Stimulated activated CD4-positive, alpha-beta T cell treated with anti-CD3 and anti-CD28 coated beads, Interleukin-2, amount 100 ng/mL, for 4 hours (primary cell): ENCODE results near the gene SLC12A4.
"Not testable (repeated sequence)": the region's sequence is repeated elsewhere in the genome, so short reads cannot be mapped to it uniquely, and the experiment has no call there.

Experiments
- DNase-seq: peaks from one replicate; pipeline ENCODE4 v3.0.0-alpha.2; 2020; ENCODE audit warnings: low read depth

Gene SLC12A4

DNA sequence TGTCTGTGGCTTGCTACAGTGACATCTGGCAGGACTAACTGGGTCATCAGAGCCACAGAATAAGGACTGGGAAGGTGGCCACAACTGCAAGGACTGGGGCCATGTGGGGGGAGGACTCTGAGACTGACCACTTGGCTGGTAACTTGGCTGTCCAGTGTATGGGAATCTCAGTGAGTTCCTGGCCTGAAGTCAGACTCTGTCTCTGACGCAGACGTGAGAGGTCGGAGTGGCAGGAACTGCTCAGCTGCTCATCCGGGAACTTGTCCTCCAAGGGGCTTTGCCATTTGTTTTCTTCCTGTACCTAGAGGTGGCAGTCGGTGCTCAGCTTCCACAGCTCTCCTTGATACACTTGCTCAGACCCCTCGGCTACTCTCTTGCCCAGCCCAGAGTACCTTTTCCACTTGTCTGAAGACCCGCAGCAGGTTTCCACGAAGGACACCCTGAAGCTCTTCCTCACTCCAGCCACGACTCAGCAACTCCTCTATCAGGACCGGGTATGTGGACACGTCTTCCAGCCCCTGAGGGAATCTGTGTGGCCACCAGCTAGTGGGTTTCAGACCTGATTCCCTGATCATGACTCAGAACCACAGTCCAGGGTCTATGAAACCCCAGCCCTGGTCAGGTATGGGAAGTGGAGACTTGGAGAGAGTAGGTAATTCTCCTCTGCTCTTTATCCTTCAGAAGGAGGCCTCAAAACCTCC lies 19.2 kb upstream of the SLC12A4 start:
- DNase-seq: no peak

DNA sequence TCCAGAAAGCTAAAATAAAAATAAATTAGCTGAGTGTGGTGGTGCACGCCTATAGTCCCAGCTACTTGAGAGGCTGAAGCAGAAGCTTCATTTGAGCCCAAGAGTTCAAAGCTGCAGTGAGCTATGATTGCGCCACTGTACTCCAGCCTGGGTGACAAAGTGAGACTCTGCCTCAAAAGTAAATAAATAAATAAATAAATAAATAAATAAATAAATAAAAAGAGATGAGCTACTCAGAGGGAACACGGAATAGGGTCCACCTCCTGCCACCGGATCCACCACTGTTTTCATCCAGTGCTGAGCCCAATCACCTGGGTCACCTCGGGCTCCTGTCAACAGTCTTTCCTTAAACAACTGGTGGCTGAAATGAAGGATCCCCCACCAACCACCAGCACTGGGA lies 18.5 kb upstream of the SLC12A4 start:
- no peak for DNase-seq

DNA sequence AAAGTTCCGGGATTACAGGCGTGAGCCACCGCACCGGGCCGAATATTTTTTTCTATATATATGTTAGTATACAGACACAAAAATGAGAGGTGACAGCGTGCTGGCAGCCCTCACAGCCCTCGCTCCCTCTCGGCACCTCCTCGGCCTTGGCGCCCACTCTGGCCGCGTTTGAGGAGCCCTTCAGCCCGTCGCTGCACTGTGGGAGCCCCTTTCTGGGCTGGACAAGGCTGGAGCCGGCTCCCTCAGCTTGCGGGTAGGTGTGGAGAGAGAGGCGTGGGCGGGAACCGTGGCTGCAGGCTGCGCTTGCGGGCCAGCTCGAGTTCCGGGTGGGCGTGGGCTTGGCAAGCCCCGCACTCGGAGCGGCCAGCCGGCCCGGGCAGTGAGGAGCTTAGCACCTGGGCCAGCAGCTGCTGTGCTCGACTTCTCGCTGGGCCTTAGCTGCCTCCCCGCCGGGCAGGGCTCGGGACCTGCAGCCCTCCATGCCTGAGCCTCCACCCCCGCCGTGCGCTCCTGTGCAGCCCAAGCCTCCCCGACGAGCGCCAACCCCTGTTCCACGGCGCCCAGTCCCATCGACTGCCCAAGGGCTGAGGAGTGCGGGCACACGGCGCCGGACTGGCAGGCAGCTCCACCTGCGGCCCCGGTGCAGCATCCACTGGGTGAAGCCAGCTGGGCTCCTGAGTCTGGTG lies 13.7 kb upstream of the SLC12A4 start:
- no peak for DNase-seq

DNA sequence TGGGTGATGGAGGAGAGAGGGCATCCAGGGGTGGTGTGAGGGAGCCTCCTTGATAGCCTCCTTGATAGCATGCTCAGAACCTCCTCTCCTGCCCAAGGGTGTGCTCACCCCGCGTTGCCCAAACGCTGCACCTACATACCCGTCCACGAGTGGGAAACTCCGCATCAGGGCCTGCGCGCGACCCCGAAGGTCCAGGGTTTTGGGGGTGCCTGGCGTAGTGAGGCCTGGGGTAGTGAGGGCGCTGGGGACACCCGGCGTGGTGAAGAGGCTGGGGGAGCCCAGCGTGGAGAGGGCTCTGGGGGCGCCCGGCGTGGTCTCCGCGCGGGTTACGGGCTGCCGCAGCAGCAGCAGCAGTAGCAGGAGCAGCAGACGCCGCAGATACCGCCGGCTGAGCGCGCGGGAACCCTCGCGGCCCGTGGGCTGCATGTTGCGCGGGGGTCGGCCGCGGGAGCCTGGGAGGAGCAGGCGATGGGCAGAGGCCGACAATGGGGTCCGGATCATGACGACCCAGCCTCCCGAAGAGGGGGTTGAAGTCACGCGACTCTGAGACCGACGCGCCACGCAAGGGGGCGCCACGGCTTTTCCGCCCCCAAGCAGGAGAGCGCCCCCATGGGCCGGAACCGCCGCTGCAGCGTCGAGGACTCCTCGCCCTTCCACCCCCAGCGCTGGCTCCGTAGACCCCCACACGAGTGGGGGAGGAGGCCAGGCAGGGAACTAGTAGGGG lies 11.7 kb upstream of the SLC12A4 start, which contains the start of gene DPEP3:
DPEP3 (minus strand) TSS at position 545 of the 724 bp plus-strand sequence; CDS start at position 426, 119 bp downstream.
- no peak for DNase-seq

DNA sequence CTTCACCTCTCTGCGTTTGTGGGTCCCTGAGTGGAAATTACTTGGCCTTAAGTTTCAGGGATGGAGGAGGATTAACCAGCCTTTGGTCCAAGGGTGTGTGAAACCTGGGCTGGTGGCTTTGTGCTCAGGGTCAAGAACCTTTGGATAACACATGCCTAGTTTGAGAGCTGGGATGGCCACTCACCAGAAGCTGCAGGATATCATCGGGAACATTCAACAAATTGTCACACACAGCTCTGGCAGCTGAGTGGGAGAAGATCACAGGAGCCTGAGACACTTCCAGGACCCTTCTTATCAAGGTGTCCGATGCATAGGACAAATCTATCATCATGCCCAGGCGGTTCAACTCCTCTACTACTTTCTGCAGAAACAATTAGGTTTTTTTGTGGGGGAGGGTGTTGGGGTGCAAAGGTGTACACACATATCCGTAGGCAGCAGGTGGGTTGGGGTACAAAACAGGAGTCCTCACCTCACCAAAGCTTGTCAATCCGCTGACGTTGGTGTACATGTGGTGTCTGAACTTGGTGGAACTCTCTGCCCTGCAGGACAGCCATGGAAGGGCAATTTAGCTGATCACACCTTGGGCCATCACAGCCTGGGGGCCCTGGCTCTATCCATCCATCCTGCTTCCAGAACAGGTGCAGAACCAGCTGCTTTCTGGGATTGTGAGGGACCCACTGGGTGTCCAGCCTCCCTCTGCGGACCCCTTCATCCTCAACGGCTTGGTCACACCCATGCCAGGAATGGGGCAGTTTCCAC lies 9.2 kb upstream of the SLC12A4 start:
- no peak for DNase-seq

DNA sequence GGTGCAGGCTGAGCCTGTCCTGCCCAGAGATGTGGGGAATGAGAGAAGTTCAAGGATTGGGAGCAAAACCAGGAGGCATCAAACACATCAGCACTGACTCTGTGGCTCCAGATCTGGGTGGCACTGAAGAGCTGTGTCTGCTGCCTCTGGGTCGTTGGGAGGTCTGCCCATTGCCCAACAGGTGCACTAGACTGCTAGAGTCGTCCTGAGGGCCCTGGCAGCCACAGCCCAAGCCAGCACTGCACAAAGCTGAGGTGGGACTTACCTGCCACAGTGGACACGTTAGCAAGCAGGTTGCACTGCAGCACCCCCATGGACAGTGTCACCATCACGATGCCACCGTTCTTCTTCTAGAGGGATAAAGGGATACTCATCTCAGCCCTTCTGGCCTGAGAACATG lies 8.6 kb upstream of the SLC12A4 start:
- no peak for DNase-seq

DNA sequence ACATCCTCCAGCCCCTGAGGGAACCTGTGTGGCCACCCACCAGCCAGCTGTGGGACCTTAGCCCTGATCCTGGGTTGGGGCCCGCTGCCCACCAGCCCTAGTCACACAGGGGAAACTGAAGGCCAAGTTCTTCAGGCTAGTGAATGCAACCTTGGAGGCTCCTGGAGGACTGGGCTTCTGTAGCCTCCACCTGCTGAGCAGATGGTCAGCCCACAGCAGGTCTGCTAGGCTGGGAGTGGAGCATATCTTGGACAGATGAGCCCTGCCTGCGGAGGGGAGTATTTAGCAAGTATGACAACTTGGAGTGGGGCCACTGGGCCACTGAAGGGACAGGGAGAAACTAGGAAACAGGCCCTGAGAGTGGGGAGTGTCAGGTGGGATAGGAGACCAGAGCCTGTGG lies 7.8 kb upstream of the SLC12A4 start:
- DNase-seq: no peak

DNA sequence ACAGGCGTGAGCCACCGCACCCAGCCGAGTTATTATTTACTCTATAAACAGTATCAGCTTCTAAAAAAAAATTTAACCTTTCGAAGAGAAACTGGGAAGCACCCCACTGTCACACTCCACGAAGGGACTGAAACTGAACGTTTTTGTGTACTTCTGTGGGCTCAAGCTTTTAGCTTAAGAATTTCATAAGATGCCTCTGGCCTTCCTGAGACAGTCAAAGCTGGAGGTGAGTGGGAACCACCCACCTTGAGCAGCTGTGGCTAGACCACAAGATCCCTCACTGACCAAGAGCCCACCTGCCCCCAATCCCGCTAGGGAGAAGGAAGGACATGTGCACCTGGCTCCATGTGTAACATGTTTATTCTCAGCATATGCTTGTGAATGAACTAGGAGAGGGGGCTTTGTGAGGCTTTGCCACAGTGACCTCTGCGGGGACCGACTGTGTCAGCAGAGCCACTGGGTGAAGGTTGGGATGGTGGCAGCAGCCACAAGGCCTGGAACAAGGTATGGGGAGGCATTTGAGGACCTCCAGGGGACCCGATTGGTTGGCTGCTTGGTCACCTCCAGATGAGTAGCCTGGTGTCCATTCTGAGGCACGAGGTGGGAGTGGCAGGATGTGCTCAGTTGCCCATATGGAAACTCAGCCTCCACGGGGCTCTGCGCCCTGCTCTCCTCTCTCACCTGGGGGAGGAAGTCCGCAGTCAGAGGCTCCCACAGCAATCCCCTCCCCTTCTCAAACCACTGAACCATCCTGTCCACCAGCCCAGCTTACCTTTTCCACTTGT lies 7.1 kb upstream of the SLC12A4 start:
- DNase-seq: no peak

DNA sequence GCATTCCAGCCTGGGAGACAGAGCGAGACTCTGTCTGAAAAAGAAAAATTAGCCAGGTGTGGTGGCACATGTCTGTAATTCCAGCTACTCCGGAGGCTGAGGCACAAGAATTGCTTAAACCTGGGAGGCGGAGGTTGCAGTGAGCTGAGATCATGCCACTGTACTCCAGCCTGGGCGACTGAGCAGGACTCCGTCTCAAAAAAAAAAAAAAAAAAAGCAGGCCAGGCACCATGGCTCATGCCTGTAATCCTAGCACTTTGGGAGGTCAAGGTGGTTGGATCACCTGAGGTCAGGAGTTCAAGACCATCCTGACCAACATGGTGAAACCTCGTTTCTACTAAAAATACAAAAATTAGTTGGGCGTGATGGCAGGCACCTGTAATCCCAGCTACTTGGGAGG lies 3.8 kb upstream of the SLC12A4 start:
- not testable (repeated sequence) for DNase-seq

DNA sequence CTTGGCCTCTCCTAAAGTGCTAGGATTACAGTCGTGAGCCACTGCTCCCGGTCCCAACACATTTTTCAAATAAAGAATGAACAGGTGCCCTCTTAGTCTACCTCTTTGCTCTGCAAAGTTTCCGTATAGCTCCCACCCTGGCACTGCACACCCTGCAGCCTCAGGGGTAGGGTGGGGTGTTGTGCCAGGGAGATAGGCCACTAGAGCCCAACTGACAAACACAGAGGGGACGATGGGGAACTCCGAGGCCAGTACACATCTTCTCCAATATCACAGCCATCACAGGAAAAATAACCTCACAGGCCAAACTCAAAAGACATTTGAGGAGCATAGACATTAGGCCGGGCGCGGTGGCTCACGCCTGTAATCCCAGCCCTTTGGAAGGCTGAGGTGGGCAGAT lies 2.7 kb upstream of the SLC12A4 start:
- DNase-seq: no peak

DNA sequence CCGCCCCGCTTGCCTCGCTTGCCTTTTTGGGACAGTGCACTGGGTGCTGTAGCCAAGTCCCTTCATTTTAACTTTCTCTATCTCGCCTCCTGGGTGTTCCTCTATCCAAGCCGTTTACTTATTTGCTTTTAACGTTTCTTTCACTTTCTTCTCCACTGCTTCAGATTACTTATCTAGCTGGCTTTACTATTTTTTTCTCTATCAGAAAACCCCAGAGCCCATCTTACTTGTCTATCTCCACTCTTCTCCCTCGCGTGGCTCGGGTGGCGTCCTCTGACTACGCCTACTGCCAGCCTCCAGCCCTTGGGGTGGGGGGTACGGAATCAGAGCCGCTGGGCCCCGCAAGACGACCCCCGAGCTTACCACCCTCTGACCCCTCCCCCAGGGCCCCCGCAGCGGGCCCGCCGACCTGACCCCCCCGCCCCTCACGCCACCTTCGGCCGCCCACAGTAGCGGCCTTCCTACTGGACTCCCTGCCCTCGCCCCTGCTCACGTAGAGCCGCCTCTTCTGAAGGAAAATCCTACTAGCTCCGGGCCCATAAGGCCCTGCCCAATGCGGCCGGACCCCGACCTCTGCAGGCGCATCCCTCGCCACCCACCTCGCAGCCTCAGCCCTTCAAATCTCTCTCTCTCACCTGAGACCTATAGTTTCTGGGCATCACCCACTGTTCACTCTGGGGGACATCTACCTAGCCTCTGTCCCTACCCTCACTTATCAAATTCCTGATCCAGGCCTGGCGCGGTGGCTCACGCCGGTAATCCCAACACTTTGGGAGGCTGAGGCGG lies 1.0 kb upstream of the SLC12A4 start:
- no peak for DNase-seq

DNA sequence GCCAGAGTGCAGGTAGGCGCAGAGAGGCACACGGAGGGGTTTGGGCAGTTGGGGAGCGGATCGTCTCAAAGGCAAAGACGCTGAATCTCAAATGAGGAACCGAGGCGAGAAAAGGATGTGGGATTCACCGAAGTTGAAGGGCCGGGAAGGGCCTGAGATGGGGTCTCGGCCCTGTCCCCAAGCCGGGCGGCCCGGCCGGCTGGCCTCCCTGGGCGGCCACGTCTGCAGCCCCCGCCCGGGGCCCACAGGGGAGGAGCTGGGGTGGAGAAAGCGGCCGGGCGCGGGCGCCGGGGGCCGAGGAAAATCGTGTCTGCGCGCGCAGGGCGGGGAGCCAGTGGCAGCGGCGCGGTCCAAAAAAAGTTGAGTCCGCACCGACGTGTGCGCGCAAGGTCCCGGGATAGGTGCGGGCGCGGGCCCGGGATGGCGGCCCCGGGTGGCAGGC lies 458 bp downstream of the SLC12A4 start:
- no peak for DNase-seq

DNA sequence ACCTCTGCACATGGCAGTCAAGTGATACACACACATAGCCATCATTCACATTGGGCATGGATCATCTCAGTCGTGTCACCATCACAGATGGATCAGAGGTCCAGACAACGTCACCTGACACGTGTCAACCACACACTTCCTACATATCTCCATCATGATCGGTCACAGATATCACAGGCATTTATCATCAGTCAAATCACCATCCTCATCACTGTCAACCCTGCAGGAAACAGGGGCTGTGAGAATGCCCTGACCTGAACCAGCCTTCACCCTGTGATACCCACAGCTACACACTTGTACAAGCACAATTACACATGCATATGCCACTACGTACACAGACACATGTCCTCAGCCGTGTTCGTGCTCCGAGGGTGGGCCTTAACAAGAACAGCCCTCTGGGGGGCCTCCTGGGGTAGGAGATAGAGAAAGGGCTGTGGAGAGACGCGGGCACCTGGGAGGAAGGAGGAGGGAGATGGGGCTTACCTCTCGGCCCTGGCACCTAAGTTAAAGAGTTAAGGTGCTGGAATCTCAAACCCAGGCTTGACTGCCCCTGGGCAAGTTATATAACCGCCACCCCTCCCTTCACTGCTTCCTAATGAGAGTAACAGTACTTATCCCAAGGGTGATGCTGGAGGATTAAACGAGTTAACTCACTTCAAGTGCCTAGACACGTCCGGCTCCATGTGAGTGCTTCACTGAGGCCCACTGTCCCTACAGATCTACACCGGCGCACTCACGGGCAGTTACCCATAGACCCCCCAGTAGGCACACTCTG lies 1.1 kb downstream of the SLC12A4 start:
- no peak for DNase-seq

DNA sequence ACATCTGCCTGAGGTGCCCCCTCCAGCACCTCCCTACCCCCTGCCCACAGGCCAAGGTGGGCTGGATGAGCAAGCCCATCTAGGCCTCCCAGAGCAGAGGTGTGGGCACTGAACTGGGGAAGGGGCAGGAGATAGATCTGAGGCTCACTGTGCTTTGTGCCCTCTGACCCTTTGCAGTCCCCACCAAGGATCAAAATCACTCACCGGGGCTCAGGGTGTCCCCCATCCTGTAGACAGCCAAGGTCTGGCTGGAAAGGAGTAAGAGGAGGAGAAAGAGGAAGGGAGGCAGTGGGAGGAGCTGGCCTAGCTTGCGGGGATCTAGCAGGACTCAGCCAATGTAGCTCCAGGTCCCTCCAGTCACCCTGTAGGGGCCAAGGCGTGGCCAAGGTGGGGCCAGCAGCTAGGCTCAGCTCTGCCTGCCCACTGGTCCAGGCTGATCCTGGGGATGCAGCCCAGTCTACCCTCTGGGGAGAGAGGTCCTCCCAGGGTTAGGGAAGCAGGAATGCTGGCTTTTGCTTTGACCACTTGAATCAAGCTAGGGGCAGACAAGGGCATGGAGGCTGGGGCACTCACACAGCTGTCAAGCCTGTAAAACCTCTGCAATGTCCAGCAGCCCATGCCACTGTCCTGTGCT lies 1.8 kb downstream of the SLC12A4 start:
- no peak for DNase-seq

DNA sequence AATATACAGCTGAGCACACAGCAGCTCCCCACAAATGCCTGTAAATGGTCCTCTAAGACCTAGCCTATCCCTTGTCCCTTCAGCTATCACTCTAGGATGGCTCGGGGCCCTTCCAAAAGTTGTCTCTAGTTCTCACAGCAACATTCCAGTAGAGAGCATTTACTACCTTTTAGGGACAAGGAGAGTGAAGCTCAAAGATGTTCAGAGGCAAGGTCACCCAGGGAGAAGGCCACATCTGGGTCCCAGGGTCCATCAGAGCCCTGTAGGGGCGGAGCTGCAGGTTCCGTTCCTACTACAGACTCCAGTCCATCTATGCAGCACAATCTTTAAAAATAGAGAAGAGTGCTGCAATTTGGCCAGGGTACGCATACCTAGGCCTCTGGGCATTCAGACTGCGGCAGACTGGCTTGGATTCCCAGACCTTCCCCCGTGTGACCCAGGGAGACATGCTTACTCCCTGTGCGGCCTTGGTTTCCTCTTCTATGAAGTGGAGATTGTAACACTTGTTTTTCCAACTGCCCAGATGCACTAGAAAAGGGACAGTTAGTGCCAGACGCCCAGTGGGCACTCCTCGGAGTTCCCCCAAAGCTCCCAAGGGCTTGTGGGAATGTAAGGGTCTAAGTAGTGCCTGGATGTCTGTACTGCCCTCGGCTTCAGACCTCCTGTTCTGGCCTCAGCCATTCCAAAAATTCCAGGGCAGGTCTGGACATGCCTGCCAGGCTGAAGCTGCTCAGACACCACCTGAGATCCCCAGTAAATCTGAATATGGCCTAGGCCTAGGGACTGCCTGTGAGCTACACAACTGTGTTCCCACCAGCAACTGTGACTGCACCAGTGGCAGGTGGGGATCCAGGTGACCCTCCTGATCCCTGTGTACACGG lies 2.5 kb downstream of the SLC12A4 start:
- DNase-seq: no peak

DNA sequence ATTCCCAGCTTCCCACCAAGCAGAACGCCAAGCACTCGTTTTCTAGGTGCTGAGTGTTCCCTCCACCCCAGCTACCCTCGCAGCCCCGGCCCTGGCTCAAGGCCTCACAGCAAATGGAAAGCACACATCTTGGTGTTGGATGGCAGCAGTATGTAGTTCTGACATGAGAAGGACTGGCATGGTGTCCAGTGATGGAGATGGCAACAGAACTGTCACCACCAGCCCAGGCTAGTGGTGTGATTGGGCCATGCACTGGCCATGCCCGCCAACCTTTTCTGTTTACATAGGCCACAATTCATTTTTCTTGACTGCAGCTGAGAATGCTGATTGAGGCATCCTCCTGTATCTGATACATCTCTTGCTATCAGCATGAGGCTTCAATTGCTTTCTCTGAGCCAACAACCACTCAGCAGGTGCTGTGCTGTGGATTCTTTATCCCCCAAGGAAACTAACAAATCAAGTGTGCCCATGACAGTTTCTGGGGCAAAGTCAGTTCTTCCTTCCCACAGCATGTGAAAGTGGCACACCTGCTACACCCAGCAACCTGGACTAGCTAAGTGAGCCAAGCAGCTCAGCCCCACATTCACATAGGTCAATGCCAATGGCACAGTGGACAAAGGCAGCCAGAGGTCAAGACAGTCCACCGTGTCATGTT lies 3.8 kb downstream of the SLC12A4 start:
- no peak for DNase-seq

DNA sequence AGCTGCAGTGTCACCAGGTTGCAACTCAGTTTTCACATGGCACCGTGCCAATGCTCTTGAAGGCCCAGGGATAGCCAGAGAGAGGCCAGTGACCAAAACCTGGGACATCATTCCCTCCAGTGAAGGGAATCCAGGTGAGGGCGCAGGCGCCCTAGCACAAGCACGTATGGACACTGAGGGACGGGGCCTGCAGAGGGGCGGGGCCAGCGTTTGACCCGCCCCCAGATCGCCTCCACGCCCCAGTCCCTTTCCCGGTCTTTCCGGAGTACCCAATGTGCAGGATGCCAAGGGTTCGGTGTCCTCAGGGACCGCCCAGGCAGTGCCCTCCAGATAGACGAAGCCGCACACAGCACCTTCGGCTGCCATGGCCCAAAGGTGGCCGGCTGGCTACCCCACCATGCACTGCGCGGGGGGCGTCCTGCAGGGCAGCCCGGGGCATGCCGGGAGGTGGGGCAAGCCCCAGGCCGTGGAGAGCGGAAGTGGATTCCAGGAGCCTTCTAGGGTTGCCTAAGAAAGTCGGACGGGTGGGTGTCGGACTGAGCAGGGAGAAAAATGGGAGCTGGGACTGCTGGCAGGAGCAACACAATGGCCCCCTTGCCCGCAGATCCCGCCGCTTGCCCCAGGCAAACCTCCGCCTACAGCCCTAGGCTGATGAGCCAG lies 4.6 kb downstream of the SLC12A4 start:
- DNase-seq: no peak
